Activated CD8-positive, alpha-beta memory T cell treated with anti-CD3 and anti-CD28 coated beads, Interleukin-2, amount 50 U/mL, for 48 hours (primary cell): Measurements from ENCODE around the gene IFT88.
"Not testable (repeated sequence)": the region's sequence is repeated elsewhere in the genome, so short reads cannot be mapped to it uniquely, and the experiment has no call there.

Experiments
- DNase-seq: peaks from one replicate; pipeline ENCODE4 v3.0.0-alpha.2; 2020

The IFT88 gene

GRCh38 chr13:20647758-20648157 lies 80.8 kb downstream of the IFT88 start:
- DNase-seq, result no peak

- no peak for DNase-seq
Measured at GRCh38 chr13:20652946-20653345, 86.0 kb downstream of the IFT88 start.

- no peak for DNase-seq
Measured at GRCh38 chr13:20654156-20654555, 87.2 kb downstream of the IFT88 start.

GRCh38 chr13:20658451-20659040 lies 91.6 kb downstream of the IFT88 start:
- no peak for DNase-seq

- DNase-seq, result no peak
Measured at GRCh38 chr13:20664351-20664750, 97.4 kb downstream of the IFT88 start.

GRCh38 chr13:20666948-20667347 lies 100.0 kb downstream of the IFT88 start:
- no peak for DNase-seq

GRCh38 chr13:20667857-20668437 lies 101.0 kb downstream of the IFT88 start:
- no peak for DNase-seq

- DNase-seq, result no peak
Measured at GRCh38 chr13:20669162-20669561, 102.2 kb downstream of the IFT88 start.

- DNase-seq, result no peak
Measured at GRCh38 chr13:20671789-20672188, 104.8 kb downstream of the IFT88 start.

- DNase-seq, result no peak
Measured at GRCh38 chr13:20672772-20673171, 105.8 kb downstream of the IFT88 start.

GRCh38 chr13:20673715-20674114 lies 106.8 kb downstream of the IFT88 start:
- DNase-seq, result no peak

GRCh38 chr13:20676213-20676612 lies 109.3 kb downstream of the IFT88 start:
- no peak for DNase-seq

GRCh38 chr13:20678606-20679005 lies 111.6 kb downstream of the IFT88 start:
- DNase-seq, result not testable (repeated sequence)

- DNase-seq, result no peak
Measured at GRCh38 chr13:20679879-20680278, 112.9 kb downstream of the IFT88 start.

- DNase-seq, result no peak
Measured at GRCh38 chr13:20680416-20681080, 113.6 kb downstream of the IFT88 start.

- DNase-seq, result not testable (repeated sequence)
Measured at GRCh38 chr13:20681481-20681880, 114.5 kb downstream of the IFT88 start.

GRCh38 chr13:20682061-20682460 lies 115.1 kb downstream of the IFT88 start:
- no peak for DNase-seq

- DNase-seq, result no peak
Measured at GRCh38 chr13:20684041-20684440, 117.1 kb downstream of the IFT88 start.

- no peak for DNase-seq
Measured at GRCh38 chr13:20684546-20684945, 117.6 kb downstream of the IFT88 start.

GRCh38 chr13:20685092-20685491 lies 118.1 kb downstream of the IFT88 start:
- no peak for DNase-seq

GRCh38 chr13:20686167-20686566 lies 119.2 kb downstream of the IFT88 start:
- DNase-seq, result no peak

GRCh38 chr13:20686863-20687579 lies 120.1 kb downstream of the IFT88 start:
- DNase-seq, result no peak

- no peak for DNase-seq
Measured at GRCh38 chr13:20689291-20689690, 122.3 kb downstream of the IFT88 start.

- no peak for DNase-seq
Measured at GRCh38 chr13:20691616-20692015, 124.7 kb downstream of the IFT88 start.
